MCF 10A (cell line): ENCODE data around the gene CCNYL1. TPM values are rescaled to one million over a fixed set of nuclear protein-coding genes. Genes with fewer than 3 reads are reported as not detected.
A peak's percentile ranks its signal among the peaks of the same experiment; 100 is the strongest.
"Not testable (repeated sequence)": the region's sequence is repeated elsewhere in the genome, so short reads cannot be mapped to it uniquely, and the experiment has no call there.

Experiments used
- BruUV-seq: library from RNA; stranded (reverse); fragments of 400-500 nt; replicated peaks from 2 replicates; lab custom pipeline; 2021; lab: Mats Ljungman, UMichigan
- CTCF ChIA-PET: fragments of 300-600 bp; sonication (Branson Sonifier 250); formaldehyde crosslinking; extraction: SDS; loops from one replicate; lab custom pipeline; 2021; ENCODE audit warnings: antibody characterized with exemption, inconsistent platforms; lab: Yijun Ruan, JAX
- POLR2A ChIA-PET: fragments of 300-600, 350-650 bp; sonication (Branson Sonifier 250); formaldehyde crosslinking; extraction: SDS; loops from one replicate; lab custom pipeline; 2020; ENCODE audit warnings: antibody characterized with exemption, inconsistent platforms; lab: Yijun Ruan, JAX
- DNase-seq: peaks from one replicate; pipeline ENCODE4 v3.0.0-alpha.2; 2018; ENCODE audit not compliant: unreplicated experiment
- H3K27ac Mint-ChIP-seq: one replicate; pipeline ENCODE4 v1.8.0; 2022; ENCODE audit warnings: mild to moderate bottlenecking, low read depth, mixed read lengths; ENCODE audit not compliant: unreplicated experiment
- H3K27me3 Mint-ChIP-seq: one replicate; pipeline ENCODE4 v1.8.0; 2022; ENCODE audit warnings: mixed read lengths; ENCODE audit not compliant: insufficient read depth, unreplicated experiment
- H3K36me3 Mint-ChIP-seq: one replicate; pipeline ENCODE4 v1.8.0; 2022; ENCODE audit warnings: mild to moderate bottlenecking, moderate library complexity, mixed read lengths; ENCODE audit not compliant: insufficient read depth, unreplicated experiment
- H3K4me1 Mint-ChIP-seq: one replicate; pipeline ENCODE4 v1.8.0; 2022; ENCODE audit warnings: mixed read lengths; ENCODE audit not compliant: insufficient read depth, unreplicated experiment
- H3K4me3 Mint-ChIP-seq: one replicate; pipeline ENCODE4 v1.8.0; 2022; ENCODE audit warnings: mild to moderate bottlenecking, moderate library complexity, mixed read lengths; ENCODE audit not compliant: unreplicated experiment
- H3K9me3 Mint-ChIP-seq: one replicate; pipeline ENCODE4 v1.8.0; 2022; ENCODE audit warnings: mixed read lengths; ENCODE audit not compliant: unreplicated experiment
- intact Hi-C: fragments of 100-400 bp; cut with micrococcal nuclease; formaldehyde crosslinking; loops from 2 replicates; pipeline ENCODE4 v1.14.1; 2022
- total RNA-seq: library from RNA; stranded (reverse); gene quantifications from 2 replicates; pipeline ENCODE4 v1.2.3, GENCODE V29; 2022
- TF ChIP-seq, protein P1 (sequence below): fragments of 200-600 bp; IDR thresholded peaks from one replicate; pipeline ENCODE4 v1.8.0; 2022; ENCODE audit warnings: antibody characterized with exemption, mild to moderate bottlenecking; ENCODE audit not compliant: unreplicated experiment

CCNYL1 gene
- total RNA-seq, 1 experiment from 2014 or later: 19.7 TPM

DNA sequence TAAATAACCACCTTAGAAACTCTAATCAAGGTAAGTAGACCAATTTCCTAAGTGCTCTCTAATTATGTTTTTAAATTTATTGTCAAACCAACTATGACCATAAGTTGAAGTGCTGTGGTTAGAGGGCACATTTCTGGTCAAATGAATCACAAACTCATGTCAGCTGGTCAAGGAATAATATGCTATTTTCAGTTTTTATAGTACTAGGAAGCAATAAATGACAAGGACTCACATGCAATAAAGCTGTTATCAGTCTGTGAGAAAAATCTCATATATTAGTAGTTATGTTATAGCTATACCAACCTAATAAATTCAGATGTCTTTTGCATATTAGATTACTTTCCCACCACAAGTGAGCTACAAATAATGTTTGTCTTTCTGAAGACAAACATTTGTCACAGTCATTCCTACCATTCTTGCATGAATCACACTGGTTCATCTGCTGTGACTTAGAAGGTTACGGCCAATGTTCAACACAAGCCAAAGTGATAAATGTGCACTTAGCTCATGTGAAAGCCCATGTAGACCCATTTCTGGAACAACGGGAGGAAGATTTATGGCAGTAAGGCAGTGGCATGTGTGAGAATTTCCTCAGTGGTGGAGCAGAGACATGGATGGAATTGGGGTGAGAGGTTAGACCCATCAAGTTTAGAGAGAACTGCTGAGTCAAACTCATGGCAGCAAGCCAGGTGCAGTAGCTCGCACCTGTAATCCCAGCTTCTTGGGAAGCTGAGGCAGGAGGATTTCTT lies 27.4 kb upstream of the CCNYL1 start:
- POLR2A ChIA-PET: interaction anchor here (0.8 to 2.3 kb wide), 5 partner anchors 9 to 126 kb away, joined by 3 to 7 read pairs (median 4); partner anchors contain the start of gene CCNYL1
- no peak overlapping the region for H3K4me3 Mint-ChIP-seq
- H3K9me3 Mint-ChIP-seq: no peaks in the 10 kb centered on the region
- DNase-seq: peak; percentile 43
- no peaks in the 10 kb centered on the region for H3K36me3 Mint-ChIP-seq
- H3K27ac Mint-ChIP-seq: no peak overlapping the region
- peaks cover 6% of the 10 kb centered on the region for H3K4me1 Mint-ChIP-seq
- intact Hi-C loops: no loop called here
- CTCF ChIA-PET: interaction anchor here (1.0 kb wide), 1 partner anchor 16 kb away, joined by 4 read pairs; no protein-coding TSS in a partner anchor
- TF ChIP-seq, protein P1, sequence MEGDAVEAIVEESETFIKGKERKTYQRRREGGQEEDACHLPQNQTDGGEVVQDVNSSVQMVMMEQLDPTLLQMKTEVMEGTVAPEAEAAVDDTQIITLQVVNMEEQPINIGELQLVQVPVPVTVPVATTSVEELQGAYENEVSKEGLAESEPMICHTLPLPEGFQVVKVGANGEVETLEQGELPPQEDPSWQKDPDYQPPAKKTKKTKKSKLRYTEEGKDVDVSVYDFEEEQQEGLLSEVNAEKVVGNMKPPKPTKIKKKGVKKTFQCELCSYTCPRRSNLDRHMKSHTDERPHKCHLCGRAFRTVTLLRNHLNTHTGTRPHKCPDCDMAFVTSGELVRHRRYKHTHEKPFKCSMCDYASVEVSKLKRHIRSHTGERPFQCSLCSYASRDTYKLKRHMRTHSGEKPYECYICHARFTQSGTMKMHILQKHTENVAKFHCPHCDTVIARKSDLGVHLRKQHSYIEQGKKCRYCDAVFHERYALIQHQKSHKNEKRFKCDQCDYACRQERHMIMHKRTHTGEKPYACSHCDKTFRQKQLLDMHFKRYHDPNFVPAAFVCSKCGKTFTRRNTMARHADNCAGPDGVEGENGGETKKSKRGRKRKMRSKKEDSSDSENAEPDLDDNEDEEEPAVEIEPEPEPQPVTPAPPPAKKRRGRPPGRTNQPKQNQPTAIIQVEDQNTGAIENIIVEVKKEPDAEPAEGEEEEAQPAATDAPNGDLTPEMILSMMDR: no peak
- no TSS peak for BruUV-seq
- no peaks in the 10 kb centered on the region for H3K27me3 Mint-ChIP-seq

DNA sequence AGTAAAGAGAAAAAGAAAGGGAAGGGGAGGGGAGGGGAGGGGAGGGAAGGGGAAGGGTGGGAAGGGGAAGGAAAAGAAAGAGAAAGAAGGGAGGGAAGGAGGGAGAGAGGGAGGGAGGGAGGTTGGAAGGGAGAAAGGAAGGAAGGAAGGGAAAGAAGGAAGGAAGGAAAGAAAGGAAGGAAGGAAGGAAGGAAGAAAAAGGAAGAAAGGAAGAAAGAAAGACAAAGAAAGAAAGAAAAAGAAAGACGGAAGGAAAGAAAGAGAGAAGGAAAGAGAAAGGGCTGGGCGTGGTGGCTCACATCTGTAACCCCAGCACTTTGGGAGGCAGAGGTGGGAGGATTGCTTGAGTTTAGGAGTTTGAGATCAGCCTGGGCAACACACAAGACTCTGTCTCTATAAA lies 24.6 kb upstream of the CCNYL1 start:
- BruUV-seq: no TSS peak
- Mint-ChIP-seq H3K9me3 (no peaks in the 10 kb centered on the region), H3K4me1 (peaks cover 6% of the 10 kb centered on the region), H3K36me3 (no peaks in the 10 kb centered on the region), H3K4me3 (no peak overlapping the region), H3K27me3 (no peaks in the 10 kb centered on the region), H3K27ac (no peak overlapping the region)
- TF ChIP-seq, protein P1: no peak
- CTCF ChIA-PET: interaction anchor here (0.6 kb wide), 1 partner anchor 12 kb away, joined by 3 read pairs; no protein-coding TSS in a partner anchor
- no peak for DNase-seq
- POLR2A ChIA-PET: no interaction called here
- intact Hi-C loops: no loop called here

DNA sequence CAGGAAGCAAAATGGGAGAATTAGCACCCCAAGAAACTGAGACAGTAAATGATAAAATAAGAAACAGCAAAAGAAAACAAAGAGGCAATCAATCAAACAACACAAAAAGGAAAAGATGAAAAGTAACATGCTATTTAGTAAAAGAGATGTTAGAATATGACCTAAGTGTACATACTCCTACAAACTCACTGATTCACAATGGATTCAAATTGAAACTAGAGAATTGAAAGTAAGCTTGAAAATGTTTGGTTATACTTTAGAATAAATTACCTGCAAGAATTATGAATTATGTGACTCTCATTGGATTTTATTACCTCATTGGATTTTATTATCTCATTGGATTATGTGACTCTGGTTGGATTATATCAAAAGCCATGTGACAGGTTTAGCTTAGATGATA lies 22.8 kb upstream of the CCNYL1 start:
- no peak for DNase-seq
- Mint-ChIP-seq H3K36me3 (no peaks in the 10 kb centered on the region), H3K4me3 (no peak overlapping the region), H3K27ac (no peak overlapping the region), H3K4me1 (peaks cover 6% of the 10 kb centered on the region), H3K27me3 (no peaks in the 10 kb centered on the region), H3K9me3 (no peaks in the 10 kb centered on the region)
- CTCF ChIA-PET: interaction anchor here (0.6 kb wide), 1 partner anchor 63 kb away, joined by 3 read pairs; no protein-coding TSS in a partner anchor
- TF ChIP-seq, protein P1: no peak
- intact Hi-C loops: no loop called here
- no TSS peak for BruUV-seq
- POLR2A ChIA-PET: interaction anchor here (0.7 kb wide), 1 partner anchor 18 kb away, joined by 3 read pairs; no protein-coding TSS in a partner anchor

DNA sequence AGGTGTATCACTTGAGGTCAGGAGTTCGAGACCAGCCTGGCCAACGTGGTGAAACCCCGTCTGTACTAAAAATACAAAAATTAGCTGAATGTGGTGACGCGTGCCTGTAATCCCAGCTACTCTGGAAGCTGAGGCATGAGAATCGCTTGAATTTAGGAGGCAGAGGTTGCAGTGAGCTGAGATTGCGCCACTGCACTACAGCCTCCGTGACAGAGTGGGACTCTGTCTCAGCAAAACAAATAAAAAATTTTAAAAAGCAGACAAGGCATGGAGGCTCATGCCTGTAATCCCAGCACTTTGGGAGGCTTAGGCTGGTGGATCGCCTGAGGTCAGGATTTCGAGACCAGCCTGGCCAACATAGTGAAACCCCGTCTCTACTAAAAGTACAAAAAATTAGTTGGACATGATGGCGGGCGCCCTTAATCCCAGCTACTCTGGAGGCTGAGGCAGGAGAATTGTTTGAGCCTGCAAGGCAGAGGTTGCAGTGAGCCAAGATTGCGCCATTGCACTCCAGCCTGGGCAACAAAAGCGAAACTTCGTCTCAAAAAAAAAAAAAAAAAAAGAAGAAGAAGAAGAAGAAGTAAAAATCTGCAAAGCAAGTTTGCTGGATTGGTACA lies 20.5 kb upstream of the CCNYL1 start:
- H3K27me3 Mint-ChIP-seq, intact Hi-C loops, DNase-seq, H3K36me3 Mint-ChIP-seq, H3K4me1 Mint-ChIP-seq, H3K4me3 Mint-ChIP-seq, H3K27ac Mint-ChIP-seq, BruUV-seq, H3K9me3 Mint-ChIP-seq: not testable (repeated sequence)
- ChIA-PET POLR2A (interaction anchor here (1.0 kb wide), 1 partner anchor 58 kb away, joined by 3 read pairs; no protein-coding TSS in a partner anchor), CTCF (interaction anchor here (0.5 kb wide), 1 partner anchor 214 kb away, joined by 4 read pairs; no protein-coding TSS in a partner anchor)
